GM13977 (cell line): Measurements from ENCODE around the gene EGR4.

Experiments used
- DNase-seq: peaks from one replicate; pipeline ENCODE4 v3.0.0; 2012; ENCODE audit warnings: low spot score
- in situ Hi-C: fragments of 300-500 bp; cut with MboI; formaldehyde crosslinking; loops from one replicate; pipeline ENCODE4 v1.12.0; 2022; ENCODE audit warnings: low sequenced_read_pairs, low pct_unique_long_range_greater_than_20kb, mixed read lengths, inconsistent platforms; ENCODE audit not compliant: unreplicated experiment
- TF ChIP-seq, protein P1 (sequence below): IDR thresholded peaks from 2 replicates; pipeline ENCODE4 v1.5.1; 2012; ENCODE audit warnings: mild to moderate bottlenecking, control low read depth; ENCODE audit not compliant: insufficient read depth; ENCODE audit errors: extremely low read depth, missing control alignments

EGR4 gene

DNA sequence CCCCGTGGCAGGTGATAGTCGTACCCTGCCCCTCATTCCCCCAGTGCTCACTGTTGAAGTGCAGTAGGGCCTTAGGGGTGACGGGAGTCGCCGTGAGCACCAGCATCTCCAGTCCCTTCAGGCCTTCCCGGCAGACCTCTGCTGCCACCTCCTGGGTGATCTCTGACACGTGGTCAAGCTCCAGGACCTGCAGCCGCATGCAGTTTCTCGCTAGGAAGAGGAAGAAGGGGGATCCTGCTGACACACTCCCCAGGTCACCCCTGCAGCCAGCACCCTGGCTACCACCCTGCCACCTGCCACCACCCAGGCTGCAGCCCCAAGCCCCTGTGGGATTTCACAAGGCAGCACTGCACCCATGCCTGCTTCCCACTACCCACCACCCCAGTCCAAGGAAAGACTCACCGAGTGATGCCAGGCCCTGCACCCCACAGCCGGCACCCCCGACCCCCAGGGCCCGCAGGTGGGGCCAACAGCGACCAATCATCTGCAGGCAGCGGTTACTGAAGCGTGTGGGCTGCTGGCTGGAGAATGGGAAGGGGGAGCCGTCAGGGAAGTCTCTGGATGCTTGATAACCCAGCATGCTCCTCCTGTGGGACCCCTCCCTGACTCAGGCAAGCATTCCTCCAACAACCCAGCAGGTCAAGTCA is 32.9 kb downstream of the EGR4 start:
- TF ChIP-seq, protein P1, sequence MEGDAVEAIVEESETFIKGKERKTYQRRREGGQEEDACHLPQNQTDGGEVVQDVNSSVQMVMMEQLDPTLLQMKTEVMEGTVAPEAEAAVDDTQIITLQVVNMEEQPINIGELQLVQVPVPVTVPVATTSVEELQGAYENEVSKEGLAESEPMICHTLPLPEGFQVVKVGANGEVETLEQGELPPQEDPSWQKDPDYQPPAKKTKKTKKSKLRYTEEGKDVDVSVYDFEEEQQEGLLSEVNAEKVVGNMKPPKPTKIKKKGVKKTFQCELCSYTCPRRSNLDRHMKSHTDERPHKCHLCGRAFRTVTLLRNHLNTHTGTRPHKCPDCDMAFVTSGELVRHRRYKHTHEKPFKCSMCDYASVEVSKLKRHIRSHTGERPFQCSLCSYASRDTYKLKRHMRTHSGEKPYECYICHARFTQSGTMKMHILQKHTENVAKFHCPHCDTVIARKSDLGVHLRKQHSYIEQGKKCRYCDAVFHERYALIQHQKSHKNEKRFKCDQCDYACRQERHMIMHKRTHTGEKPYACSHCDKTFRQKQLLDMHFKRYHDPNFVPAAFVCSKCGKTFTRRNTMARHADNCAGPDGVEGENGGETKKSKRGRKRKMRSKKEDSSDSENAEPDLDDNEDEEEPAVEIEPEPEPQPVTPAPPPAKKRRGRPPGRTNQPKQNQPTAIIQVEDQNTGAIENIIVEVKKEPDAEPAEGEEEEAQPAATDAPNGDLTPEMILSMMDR: peak; percentile 37
- DNase-seq: no peak
- in situ Hi-C loops: no loop called here

- TF ChIP-seq, protein P1: no peak
- DNase-seq: no peak
- in situ Hi-C loops: no loop called here
Measured at GRCh38 chr2:73259704-73260337, 33.5 kb downstream of the EGR4 start.

GRCh38 chr2:73259276-73259675 is 34.1 kb downstream of the EGR4 start:
- in situ Hi-C loops: no loop called here
- no peak for DNase-seq
- TF ChIP-seq, protein P1: no peak

DNA sequence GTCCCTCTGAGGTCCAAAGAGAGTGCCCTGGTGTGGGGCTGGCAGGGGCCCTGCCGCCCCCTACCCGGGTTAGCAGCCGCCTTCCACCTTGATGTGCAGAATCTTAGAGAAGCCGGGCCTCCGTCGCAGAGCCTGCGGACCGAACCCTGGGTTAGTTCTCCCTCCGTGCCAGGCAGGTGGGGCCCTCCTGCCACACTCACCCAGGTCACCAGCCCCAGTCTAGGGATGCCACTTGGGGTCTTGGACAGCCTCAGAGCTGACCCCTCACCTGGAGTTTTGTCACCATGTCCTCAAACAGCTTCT is 34.5 kb downstream of the EGR4 start:
- TF ChIP-seq, protein P1: no peak
- DNase-seq: no peak
- in situ Hi-C loops: no loop called here

- TF ChIP-seq, protein P1: no peak
- in situ Hi-C loops: no loop called here
- DNase-seq: no peak
Measured at GRCh38 chr2:73258186-73258912, 35.0 kb downstream of the EGR4 start.

DNA sequence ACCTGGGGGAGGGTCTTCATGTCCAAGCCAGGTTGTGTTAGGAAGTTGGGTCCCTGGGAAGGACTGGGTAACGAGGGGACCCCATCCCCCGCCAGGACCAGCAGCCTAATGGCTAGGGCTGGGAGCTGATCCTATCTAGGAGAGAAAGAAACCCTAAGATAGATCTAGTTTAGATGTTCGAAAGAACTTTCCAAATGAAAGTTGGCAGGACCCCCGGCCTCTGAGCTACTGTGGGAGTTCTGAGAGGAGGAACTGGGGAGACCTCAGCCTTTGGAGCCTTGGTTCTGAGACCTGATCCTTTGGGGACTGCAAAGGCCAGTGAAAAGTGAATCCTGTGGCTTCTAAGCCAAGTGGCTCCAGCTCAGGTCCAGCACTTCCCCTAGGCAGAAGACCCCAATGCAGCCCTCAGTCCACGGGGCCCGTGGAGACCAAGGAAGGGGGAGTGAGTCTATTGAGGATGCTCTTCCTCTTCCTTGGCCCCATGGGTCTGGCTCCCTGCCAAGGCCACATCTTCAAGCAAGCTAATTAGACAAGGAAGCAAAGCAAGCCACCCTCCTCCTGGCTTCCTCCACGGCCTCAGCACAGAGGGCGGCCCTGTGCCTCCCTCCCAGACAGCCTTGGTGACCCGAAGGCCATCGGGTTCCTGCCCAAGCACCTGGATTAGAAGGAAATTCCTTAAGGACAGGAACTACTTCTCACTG is 35.8 kb downstream of the EGR4 start:
- TF ChIP-seq, protein P1: no peak
- in situ Hi-C loops: no loop called here

More for the DNA sequence above, 35.8 kb downstream of the EGR4 start:
- DNase-seq: no peak
